ENCODE results near the gene SEMA3A.
"Not testable (repeated sequence)": the region's sequence is repeated elsewhere in the genome, so short reads cannot be mapped to it uniquely, and the experiment has no call there.

The SEMA3A gene

GRCh38 chr7:84194484-84195271 is at the start of gene SEMA3A:
TSS of gene SEMA3A (minus strand) at chr7:84194789. CDS start at chr7:84194586, 203 bp downstream.
- peak; percentile 83 for DNase-seq

DNA sequence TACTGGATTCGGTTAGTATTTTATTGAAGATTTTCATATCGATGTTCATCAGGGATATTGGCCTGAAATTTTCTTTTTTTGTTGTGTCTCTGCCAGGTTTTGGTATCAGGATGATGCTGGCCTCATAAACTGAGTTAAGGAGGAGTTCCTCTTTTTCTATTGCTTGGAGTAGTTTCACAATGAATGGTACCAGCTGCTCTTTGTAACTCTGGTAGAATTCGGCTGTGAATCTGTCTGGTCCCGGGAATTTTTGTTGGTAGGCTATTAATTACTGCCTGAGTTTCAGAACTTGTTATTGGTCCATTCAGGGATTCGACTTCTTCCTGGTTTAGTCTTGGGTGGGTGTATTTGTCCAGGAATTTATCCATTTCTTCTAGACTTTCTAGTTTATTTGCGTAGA is 48.4 kb upstream of the SEMA3A start:
- DNase-seq: not testable (repeated sequence)

DNA sequence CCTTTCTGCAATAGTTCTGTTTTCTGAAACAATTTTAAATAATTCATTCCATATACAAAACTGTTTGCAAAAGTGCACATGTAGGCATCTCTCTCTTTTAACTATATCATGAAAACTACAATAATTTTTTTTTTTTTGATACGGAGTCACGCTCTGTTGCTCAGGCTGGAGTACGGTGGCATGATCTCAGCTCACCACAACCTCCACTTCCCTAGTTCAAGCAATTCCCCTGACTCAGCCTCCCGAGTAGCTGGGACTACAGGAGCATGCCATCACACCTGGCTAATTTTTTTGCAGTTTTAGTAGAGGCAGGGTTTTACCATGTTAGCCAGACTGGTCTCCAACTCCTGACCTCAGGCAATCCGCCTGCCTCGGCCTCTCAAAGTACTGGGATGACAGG is 44.0 kb upstream of the SEMA3A start:
- no peak for DNase-seq

- DNase-seq: peak; percentile 98
Observed at GRCh38 chr7:84237533-84238173, 43.1 kb upstream of the SEMA3A start.

DNA sequence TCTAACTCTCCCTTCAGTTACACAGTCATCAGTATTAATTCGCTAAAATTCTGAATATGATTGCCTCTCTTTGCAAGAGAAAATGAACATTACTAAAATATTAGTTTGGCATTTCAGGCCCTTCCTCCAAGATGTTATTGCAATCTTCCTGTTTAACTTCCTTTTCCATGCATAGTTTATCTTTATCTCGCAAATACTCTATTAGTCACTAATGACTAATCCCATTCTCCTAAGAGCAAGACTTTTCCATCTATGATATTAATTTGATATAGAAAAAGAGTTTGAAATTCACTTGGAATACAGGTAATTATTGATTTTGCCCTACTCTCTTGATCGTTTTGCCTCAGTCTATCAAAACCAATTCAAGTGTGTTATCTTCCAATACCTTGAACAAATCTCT is 41.8 kb upstream of the SEMA3A start:
- peak; percentile 65 for DNase-seq

GRCh38 chr7:84232646-84233045 is 38.1 kb upstream of the SEMA3A start:
- peak; percentile 53 for DNase-seq

DNA sequence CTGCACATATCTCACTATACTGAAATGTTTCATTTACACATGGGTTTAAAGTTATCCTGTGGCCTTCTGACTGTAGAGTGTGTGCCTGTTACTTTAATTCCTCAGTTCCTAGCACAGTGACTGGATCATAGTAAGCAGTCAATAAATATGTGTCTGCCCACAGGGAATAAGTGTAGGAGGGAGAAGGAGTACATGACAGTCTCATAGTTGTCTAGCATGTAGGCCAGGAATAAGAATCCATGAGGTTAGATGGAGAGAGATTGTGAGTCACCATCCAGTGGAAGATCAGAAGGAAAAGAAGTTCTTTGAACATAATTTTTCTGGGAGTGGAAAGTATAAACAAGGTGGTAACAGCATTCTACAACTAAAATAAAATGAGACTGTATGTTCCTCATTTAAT is 36.6 kb upstream of the SEMA3A start:
- peak; percentile 74 for DNase-seq

DNA sequence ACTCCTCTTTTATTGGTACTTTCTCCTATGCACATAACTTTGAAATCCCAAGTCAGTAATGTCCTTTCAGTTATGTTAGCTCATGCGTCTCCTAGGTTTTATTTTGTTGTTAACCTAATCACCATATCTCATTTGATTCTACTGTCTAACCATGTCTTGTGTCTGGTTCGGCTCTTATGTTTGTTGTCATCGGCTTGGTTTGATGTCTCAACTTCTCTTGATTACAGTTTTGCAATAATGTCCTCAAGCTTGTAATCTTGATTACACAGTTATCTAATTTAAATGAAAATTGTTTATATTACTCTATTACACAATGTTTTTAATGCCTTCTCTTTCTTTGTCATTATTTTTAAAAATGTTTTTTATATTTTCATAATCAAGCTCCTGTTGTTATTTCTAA is 35.9 kb upstream of the SEMA3A start:
- no peak for DNase-seq

GRCh38 chr7:84228526-84228925 is 33.9 kb upstream of the SEMA3A start:
- DNase-seq: no peak

- DNase-seq: no peak
Observed at GRCh38 chr7:84226759-84227158, 32.2 kb upstream of the SEMA3A start.

- no peak for DNase-seq
Observed at GRCh38 chr7:84224505-84224904, 29.9 kb upstream of the SEMA3A start.

- no peak for DNase-seq
Observed at GRCh38 chr7:84219310-84219709, 24.7 kb upstream of the SEMA3A start.

GRCh38 chr7:84218681-84219080 is 24.1 kb upstream of the SEMA3A start:
- peak; percentile 78 for DNase-seq

DNA sequence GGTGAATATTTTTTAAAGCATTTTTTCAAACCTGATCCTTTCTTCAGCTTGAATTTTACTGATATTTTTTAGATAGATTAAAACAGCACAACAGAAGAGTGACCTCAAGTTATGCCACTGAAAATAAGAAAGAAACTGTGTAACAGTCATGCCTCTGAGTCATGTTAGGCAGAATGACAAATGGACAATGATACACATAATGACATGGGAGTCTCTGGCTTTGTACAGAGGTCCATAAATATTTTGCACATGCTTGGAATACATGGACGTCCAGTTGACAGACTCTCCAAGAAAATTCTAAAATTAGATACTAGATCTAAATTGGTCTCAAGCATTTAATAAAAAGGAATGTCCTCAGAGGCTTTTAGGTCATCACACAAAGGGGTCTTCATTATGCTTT is 21.9 kb upstream of the SEMA3A start:
- DNase-seq: peak; percentile 64

DNA sequence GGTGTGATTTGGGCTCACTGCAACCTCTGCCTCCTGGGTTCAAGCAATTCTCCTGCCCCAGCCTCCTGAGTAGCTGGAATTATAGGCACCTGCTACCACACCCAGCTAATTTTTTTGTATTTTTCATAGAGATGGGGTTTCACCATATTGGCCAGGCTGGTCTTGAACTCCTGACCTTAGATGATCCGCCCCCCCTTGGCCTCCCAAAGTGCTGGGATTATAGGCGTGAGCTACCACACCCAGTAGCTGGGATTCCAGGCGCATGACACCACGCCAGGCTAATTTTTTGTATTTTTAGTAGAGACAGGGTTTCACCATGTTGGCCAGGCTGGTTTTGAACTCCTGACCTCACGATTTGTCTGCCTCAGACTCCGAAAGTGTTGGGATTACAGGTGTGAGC is 20.2 kb upstream of the SEMA3A start:
- not testable (repeated sequence) for DNase-seq

- DNase-seq: no peak
Observed at GRCh38 chr7:84210301-84210700, 15.7 kb upstream of the SEMA3A start.

DNA sequence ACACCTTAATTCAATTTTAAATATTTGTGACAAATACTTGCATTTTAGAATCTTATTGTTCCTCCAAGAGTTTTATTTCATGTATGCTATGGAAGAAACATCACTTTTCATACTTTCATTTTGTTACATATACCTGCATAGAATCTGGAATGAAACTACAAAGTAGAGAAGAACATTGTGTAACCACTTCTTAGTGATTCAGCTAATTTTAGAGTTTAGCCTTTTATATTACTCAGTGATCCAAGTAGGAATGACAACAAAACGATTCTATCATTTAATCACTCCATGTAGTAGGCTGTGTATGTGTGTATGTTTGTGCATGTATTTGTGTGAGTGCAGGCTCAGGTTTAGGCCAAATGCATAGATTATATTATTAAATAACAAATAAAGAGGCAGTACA is 14.4 kb upstream of the SEMA3A start:
- no peak for DNase-seq

DNA sequence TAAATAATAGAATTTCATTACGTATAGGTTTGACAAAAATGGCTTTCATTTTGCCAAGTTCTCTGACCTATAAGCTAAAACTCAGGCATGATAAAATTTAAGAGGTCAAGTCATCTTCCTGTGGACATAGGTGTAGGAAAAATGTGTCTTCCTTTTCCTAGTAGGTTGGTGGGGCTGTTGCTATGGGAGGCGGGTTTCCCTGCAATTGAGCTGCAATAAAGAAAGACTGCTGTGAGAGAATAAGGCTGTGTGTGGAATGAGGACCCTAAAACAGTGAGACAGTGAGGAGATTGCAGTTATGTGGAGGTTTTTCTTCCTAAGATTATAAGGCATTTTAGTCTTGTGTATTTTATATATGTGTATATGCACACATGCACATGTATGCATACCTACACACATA is 13.0 kb upstream of the SEMA3A start:
- DNase-seq: no peak

DNA sequence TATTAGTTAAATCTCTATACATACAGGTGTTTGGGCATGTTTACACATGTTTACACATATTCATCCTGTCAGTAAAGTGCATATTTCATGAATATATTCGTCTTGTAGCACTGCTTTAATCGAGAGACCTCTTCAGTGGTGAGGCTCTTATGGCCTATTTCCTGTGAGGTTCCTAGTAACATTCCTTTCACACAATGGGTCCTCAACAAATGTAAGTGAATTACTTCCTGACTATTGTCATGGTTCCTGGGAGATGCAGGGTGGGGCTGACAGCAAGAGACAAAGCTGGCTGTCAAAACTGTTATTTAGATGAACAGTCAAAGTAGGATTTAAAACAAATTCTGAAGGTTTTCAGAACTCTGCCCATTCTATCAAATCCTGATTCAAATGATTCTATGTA is 12.4 kb upstream of the SEMA3A start:
- DNase-seq: no peak

DNA sequence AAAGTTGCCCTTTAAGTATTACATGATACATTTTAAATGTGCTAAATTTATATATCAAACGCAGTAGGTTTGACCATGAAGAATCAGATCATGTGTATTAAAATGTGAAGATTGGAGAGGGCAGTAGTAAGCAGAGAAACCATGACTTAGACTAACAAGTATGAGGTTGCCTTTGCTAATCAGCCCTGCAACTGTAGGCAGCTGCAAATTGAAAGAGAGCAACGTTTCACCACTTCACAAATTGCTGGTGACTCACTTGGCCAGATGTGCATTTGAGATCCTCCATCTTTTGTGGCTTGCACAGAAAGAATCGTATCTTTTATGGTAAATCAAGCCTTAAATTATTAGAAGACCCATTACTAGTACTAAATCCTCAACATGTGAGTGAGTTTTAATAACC is 10.1 kb upstream of the SEMA3A start:
- peak; percentile 61 for DNase-seq

GRCh38 chr7:84202855-84203254 is 8.3 kb upstream of the SEMA3A start:
- DNase-seq: no peak

GRCh38 chr7:84200859-84201258 is 6.3 kb upstream of the SEMA3A start:
- peak; percentile 56 for DNase-seq

DNA sequence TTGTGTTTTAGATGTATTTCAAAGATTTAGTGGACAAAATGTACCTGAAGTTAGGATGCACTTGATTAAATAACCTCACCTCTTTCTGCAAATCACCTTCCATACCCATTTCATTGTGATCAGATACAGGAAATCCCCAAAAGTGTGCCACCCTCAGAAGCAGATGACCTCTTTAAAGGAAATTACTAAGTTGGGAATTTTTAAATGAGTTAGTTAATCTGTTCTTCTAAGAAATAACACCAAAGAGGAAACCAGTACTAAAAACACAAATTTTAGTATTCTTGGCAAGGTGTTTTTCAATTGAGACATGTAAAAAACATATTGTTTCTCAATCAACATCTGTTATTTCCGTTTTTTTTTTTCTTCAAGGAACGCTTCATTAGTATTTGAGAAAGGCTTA is 4.6 kb upstream of the SEMA3A start:
- DNase-seq: no peak

GRCh38 chr7:84196084-84196503 is 1.5 kb upstream of the SEMA3A start:
- DNase-seq: peak; percentile 63
